Activated B cell treated with CpG ODN at 0.5 μM for 24 hours (primary cell): ENCODE results near the gene RYR1. TPM values are rescaled to one million over a fixed set of nuclear protein-coding genes. Genes with fewer than 3 reads are reported as not detected.
A peak's percentile ranks its signal among the peaks of the same experiment; 100 is the strongest.
"Not testable (repeated sequence)": the region's sequence is repeated elsewhere in the genome, so short reads cannot be mapped to it uniquely, and the experiment has no call there.

Experiments
- ATAC-seq: fragments of 200-7000 bp; cut with Tn5 transposase; one replicate; pipeline ENCODE4 v1.10.0; 2021; ENCODE audit warnings: low read depth, mild to moderate bottlenecking, moderate library complexity
- CTCF ChIA-PET: fragments of 350-600 bp; sonication (Branson Sonifier 250); formaldehyde crosslinking; loops from one replicate; lab custom pipeline; 2021; ENCODE audit warnings: antibody characterized with exemption; lab: Charles Lee
- POLR2A ChIA-PET: fragments of 350-600 bp; sonication (Branson Sonifier 250); formaldehyde crosslinking; loops from one replicate; lab custom pipeline; 2021; ENCODE audit warnings: antibody characterized with exemption; lab: Charles Lee
- DNase-seq: peaks from one replicate; pipeline ENCODE4 v3.0.0; 2022
- H3K27ac Mint-ChIP-seq: one replicate; pipeline ENCODE4 v1.8.0; 2020; ENCODE audit warnings: mixed read lengths
- H3K27me3 Mint-ChIP-seq: one replicate; pipeline ENCODE4 v1.8.0; 2021; ENCODE audit warnings: mixed read lengths
- H3K36me3 Mint-ChIP-seq: one replicate; pipeline ENCODE4 v1.8.0; 2021; ENCODE audit warnings: low read depth, mixed read lengths
- H3K4me1 Mint-ChIP-seq: one replicate; pipeline ENCODE4 v1.8.0; 2021; ENCODE audit warnings: mixed read lengths
- H3K4me3 Mint-ChIP-seq: one replicate; pipeline ENCODE4 v1.8.0; 2020; ENCODE audit warnings: mild to moderate bottlenecking, mixed read lengths
- H3K9me3 Mint-ChIP-seq: one replicate; pipeline ENCODE4 v1.8.0; 2020; ENCODE audit warnings: mixed read lengths
- CTCF ChIP-seq: fragments of 200-600 bp; IDR thresholded peaks from one replicate; pipeline ENCODE4 v1.8.0; 2022; ENCODE audit warnings: antibody characterized with exemption, mild to moderate bottlenecking
- intact Hi-C: fragments of 100-400 bp; cut with micrococcal nuclease; formaldehyde crosslinking; loops from one replicate; pipeline ENCODE4 v1.15.1; 2024
- total RNA-seq: library from RNA; stranded (reverse); gene quantifications from 2 replicates; pipeline ENCODE4 v1.2.3, GENCODE V29; 2022

Gene RYR1
- total RNA-seq, 1 donor from 2014 or later = 4.1 TPM

GRCh38 chr19:38557205-38557799 lies 123.8 kb downstream of the RYR1 start:
- no peaks in the 10 kb centered on the region for H3K36me3 Mint-ChIP-seq
- peak overlapping the region; percentile 16 for H3K4me3 Mint-ChIP-seq
- H3K27ac Mint-ChIP-seq = peak overlapping the region; percentile 65
- no peaks in the 10 kb centered on the region for H3K27me3 Mint-ChIP-seq
- intact Hi-C loops = loop anchor here (1.0 to 10.0 kb wide), 3 partner anchors 26 to 307 kb away; no protein-coding TSS in a partner anchor
- ATAC-seq (peak; percentile 30), DNase-seq (no peak)
- peaks cover 51% of the 10 kb centered on the region for H3K4me1 Mint-ChIP-seq
- H3K9me3 Mint-ChIP-seq = no peaks in the 10 kb centered on the region
- CTCF ChIA-PET = interaction anchor here (0.7 to 2.5 kb wide), 3 partner anchors 60 to 154 kb away, joined by 4 to 12 read pairs (median 11); partner anchors contain the start of genes FAM98C and MAP4K1
- no peak for TF ChIP-seq CTCF
- POLR2A ChIA-PET = interaction anchor here (0.5 to 3.5 kb wide), 8 partner anchors 10 to 1730 kb away, joined by 3 to 38 read pairs (median 5); partner anchors contain the start of genes EIF3K and MAP4K1

- POLR2A ChIA-PET = interaction anchor here (0.8 to 3.0 kb wide), 6 partner anchors 11 to 75 kb away, joined by 3 to 45 read pairs (median 4); partner anchors contain the start of genes EIF3K and MAP4K1
- DNase-seq, CTCF ChIA-PET, H3K27me3 Mint-ChIP-seq, H3K36me3 Mint-ChIP-seq, ATAC-seq, H3K9me3 Mint-ChIP-seq: not testable (repeated sequence)
- intact Hi-C loops = loop anchor here (1.0 to 10.0 kb wide), 4 partner anchors 12 to 306 kb away; no protein-coding TSS in a partner anchor
- Mint-ChIP-seq H3K4me3 (peak overlapping the region; percentile 75), H3K4me1 (peaks cover 56% of the 10 kb centered on the region), H3K27ac (peak overlapping the region; percentile 90)
These were observed 125.4 kb downstream of the RYR1 start for GRCh38 chr19:38558933-38559332.

DNA sequence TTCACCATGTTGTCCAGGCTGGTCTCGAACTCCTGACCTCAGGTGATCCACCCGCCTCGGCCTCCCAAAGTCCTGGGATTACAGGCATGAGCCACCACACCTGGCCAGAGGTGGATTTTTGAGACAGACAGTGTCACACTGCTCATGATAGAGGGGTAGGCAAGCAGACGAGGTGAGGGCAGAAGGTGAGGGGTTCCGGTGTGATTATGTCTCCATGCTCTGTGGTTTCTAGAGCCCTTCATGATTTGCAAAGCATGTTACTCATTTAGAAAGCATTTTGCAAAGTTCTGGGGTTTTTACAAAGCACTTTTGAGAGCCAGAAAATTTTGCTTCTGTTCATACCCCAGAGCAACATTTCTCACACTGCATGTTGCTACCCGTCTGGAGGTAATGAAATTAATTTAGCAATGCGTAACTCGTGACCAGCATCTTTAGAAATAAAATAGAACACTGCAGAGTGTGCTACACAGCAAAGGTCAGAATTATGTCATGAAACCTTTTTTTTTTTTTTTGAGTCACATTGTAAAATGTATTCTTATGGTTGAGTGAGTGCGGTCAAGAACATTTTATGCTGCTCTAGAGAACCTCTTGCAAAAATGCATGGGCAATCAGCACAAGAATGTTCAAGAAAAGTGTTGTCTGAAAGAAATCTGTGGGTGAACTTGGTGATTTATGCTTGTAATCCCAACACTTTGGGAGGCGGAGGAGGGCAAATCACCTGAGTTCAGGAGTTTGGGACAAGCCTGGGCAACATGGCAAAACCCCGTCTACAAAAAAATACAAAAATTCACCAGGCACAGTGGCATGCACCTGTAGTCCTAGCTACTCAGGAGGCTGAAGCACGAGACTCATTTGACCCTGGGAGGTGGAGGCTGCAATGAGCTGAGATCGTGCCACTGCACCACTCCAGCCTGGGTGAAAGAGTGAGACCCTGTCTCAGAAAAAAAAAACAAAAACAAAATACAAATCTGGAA lies 126.2 kb downstream of the RYR1 start:
- no peak for TF ChIP-seq CTCF
- CTCF ChIA-PET = no interaction called here
- peak overlapping the region; percentile 90 for H3K27ac Mint-ChIP-seq
- POLR2A ChIA-PET = interaction anchor here (0.6 to 3.0 kb wide), 7 partner anchors 10 to 58 kb away, joined by 3 to 45 read pairs (median 5); partner anchors contain the start of genes EIF3K and MAP4K1
- DNase-seq (no peak), ATAC-seq (peak; percentile 82)
- H3K9me3 Mint-ChIP-seq = no peaks in the 10 kb centered on the region
- peaks cover 6% of the 10 kb centered on the region for H3K27me3 Mint-ChIP-seq
- peaks cover 57% of the 10 kb centered on the region for H3K4me1 Mint-ChIP-seq
- H3K4me3 Mint-ChIP-seq = peak overlapping the region; percentile 75
- H3K36me3 Mint-ChIP-seq = no peaks in the 10 kb centered on the region
- intact Hi-C loops = loop anchor here (1.0 to 10.0 kb wide), 4 partner anchors 12 to 305 kb away; no protein-coding TSS in a partner anchor

DNA sequence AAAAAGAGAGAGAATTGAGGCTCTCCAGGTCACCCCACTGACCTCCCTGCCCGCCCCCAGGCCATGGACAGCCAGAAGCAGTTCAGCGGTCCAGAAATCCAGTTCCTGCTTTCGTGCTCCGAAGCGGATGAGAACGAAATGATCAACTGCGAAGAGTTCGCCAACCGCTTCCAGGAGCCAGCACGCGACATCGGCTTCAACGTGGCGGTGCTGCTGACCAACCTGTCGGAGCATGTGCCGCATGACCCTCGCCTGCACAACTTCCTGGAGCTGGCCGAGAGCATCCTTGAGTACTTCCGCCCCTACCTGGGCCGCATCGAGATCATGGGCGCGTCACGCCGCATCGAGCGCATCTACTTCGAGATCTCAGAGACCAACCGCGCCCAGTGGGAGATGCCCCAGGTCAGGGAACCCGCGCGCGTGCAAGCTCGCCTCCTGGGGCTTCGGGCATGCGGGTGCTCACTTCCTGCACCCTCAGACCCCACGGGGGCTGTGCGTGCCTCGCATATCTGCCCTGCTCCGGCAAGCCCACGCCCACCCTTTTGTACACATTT lies 127.6 kb downstream of the RYR1 start:
- intact Hi-C loops = no loop called here
- no peak for TF ChIP-seq CTCF
- Mint-ChIP-seq H3K36me3 (no peaks in the 10 kb centered on the region), H3K27me3 (peaks cover 10% of the 10 kb centered on the region), H3K27ac (no peak overlapping the region), H3K4me3 (no peak overlapping the region), H3K9me3 (no peaks in the 10 kb centered on the region), H3K4me1 (peaks cover 55% of the 10 kb centered on the region)
- ChIA-PET POLR2A (interaction anchor here (0.6 to 3.0 kb wide), 3 partner anchors 23 to 841 kb away, joined by 4 to 45 read pairs (median 5); partner anchors contain the start of genes EIF3K and MAP4K1), CTCF (interaction anchor here (1.1 kb wide), 1 partner anchor 17 kb away, joined by 3 read pairs; no protein-coding TSS in a partner anchor)
- ATAC-seq (no peak), DNase-seq (no peak)

DNA sequence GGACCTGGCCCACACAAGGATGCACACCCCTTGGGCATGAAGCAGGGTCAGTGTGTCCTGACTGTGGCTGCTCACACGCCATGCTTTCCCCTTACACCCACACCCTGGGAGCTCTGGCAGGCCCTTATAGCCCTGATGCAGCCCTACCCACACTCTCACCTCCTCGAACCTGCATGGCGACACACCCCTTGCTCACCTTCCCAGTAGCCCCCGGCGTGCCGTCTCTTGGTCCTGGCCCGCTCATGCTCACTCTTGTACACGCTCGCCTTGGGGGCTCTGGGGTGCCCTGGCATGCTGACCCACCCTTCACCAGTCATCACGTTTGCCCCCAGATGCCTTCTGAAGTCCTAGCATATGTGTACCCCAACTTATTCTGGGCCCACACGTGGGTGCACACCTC lies 128.2 kb downstream of the RYR1 start:
- H3K4me3 Mint-ChIP-seq = no peak overlapping the region
- H3K36me3 Mint-ChIP-seq = no peaks in the 10 kb centered on the region
- H3K9me3 Mint-ChIP-seq = no peaks in the 10 kb centered on the region
- H3K4me1 Mint-ChIP-seq = peaks cover 54% of the 10 kb centered on the region
- intact Hi-C loops = no loop called here
- TF ChIP-seq CTCF = no peak
- ATAC-seq (no peak), DNase-seq (no peak)
- H3K27me3 Mint-ChIP-seq = peaks cover 10% of the 10 kb centered on the region
- H3K27ac Mint-ChIP-seq = peak overlapping the region; percentile 36
- ChIA-PET CTCF (interaction anchor here (1.1 kb wide), 1 partner anchor 17 kb away, joined by 3 read pairs; no protein-coding TSS in a partner anchor), POLR2A (interaction anchor here (2.1 to 3.0 kb wide), 2 partner anchors 22 to 56 kb away, joined by 5 to 45 read pairs; partner anchors contain the start of genes EIF3K and MAP4K1)
